PC-3 (cell line): ENCODE results near the gene CAMTA1. TPM values are rescaled to one million over a fixed set of nuclear protein-coding genes. Genes with fewer than 3 reads are reported as not detected.

Source experiments
- ATAC-seq: fragments of 200-7000 bp; cut with Tn5 transposase; 2 replicates; pipeline ENCODE4 v1.9.1; 2020; ENCODE audit warnings: mild to moderate bottlenecking, moderate library complexity
- BruUV-seq: library from RNA; stranded (reverse); fragments of 400-500 nt; replicated peaks from 2 replicates; lab custom pipeline; 2021; lab: Mats Ljungman, UMichigan
- CTCF ChIA-PET: fragments of 300-600 bp; sonication (Branson Sonifier 250); formaldehyde crosslinking; loops from one replicate; lab custom pipeline; 2022; ENCODE audit warnings: antibody characterized with exemption; lab: Charles Lee
- POLR2A ChIA-PET: fragments of 300-600 bp; sonication (Branson Sonifier 250); formaldehyde crosslinking; loops from one replicate; lab custom pipeline; 2022; ENCODE audit warnings: antibody characterized with exemption; ENCODE audit not compliant: unreplicated experiment; lab: Charles Lee
- DNase-seq: peaks from one replicate; pipeline ENCODE4 v3.0.0-alpha.2; 2015
- H2AFZ ChIP-seq: fragments of 300-600 bp; sonication (generic); 2 replicates; pipeline ENCODE4 v1.6.0; 2016; ENCODE audit warnings: antibody characterized with exemption, low read length
- H3F3A ChIP-seq: fragments of 300-600 bp; sonication (generic); one replicate; pipeline ENCODE4 v1.6.0; 2017; ENCODE audit warnings: antibody characterized with exemption, low read length, control low read depth, mild to moderate bottlenecking; ENCODE audit not compliant: unreplicated experiment
- H3K27ac ChIP-seq: fragments of 300-600 bp; sonication (generic); 2 replicates; pipeline ENCODE4 v1.5.1; 2016; ENCODE audit warnings: mild to moderate bottlenecking, low read length
- H3K27me3 ChIP-seq: fragments of 300-600 bp; sonication (generic); 2 replicates; pipeline ENCODE4 v1.6.1; 2016; ENCODE audit warnings: low read length, mixed read lengths
- H3K36me3 ChIP-seq: fragments of 300-600 bp; sonication (generic); 2 replicates; pipeline ENCODE4 v1.6.1; 2016; ENCODE audit warnings: low read depth, mixed run types, low read length, mixed read lengths
- H3K4me1 ChIP-seq: fragments of 300-600 bp; sonication (generic); 2 replicates; pipeline ENCODE4 v1.5.1; 2016; ENCODE audit warnings: low read length; ENCODE audit not compliant: insufficient read depth
- H3K4me2 ChIP-seq: fragments of 300-600 bp; sonication (generic); 2 replicates; pipeline ENCODE4 v1.6.0; 2016; ENCODE audit warnings: low read length
- H3K4me3 ChIP-seq: fragments of 300-600 bp; sonication (generic); 2 replicates; pipeline ENCODE4 v1.5.1; 2016; ENCODE audit warnings: mild to moderate bottlenecking, low read length, mixed read lengths
- H3K79me2 ChIP-seq: fragments of 300-600 bp; sonication (generic); 2 replicates; pipeline ENCODE4 v1.6.1; 2017; ENCODE audit warnings: low read length, mixed read lengths
- H3K9ac ChIP-seq: fragments of 300-600 bp; sonication (generic); 2 replicates; pipeline ENCODE4 v1.6.0; 2016; ENCODE audit warnings: mild to moderate bottlenecking, low read length
- H3K9me2 ChIP-seq: fragments of 300-600 bp; sonication (generic); replicated peaks from 2 replicates; pipeline ENCODE4 v1.6.1; 2016; ENCODE audit warnings: mixed run types, low read length, mixed read lengths
- H3K9me3 ChIP-seq: fragments of 300-600 bp; sonication (generic); 2 replicates; pipeline ENCODE4 v1.6.1; 2016; ENCODE audit warnings: low read length, mixed read lengths
- H4K20me1 ChIP-seq: fragments of 300-600 bp; sonication (generic); 2 replicates; pipeline ENCODE4 v1.6.1; 2016; ENCODE audit warnings: low read length, mixed read lengths
- EZH2 ChIP-seq: fragments of 300-600 bp; sonication (generic); IDR thresholded peaks from one replicate; pipeline ENCODE4 v1.6.1; 2017; ENCODE audit warnings: antibody characterized with exemption, mild to moderate bottlenecking, low read length; ENCODE audit not compliant: unreplicated experiment
- EZH2phosphoT487 ChIP-seq: fragments of 300-600 bp; sonication (generic); IDR thresholded peaks from 2 replicates; pipeline ENCODE4 v1.6.1; 2018; ENCODE audit warnings: mild to moderate bottlenecking, antibody characterized with exemption, low read length, borderline replicate concordance
- intact Hi-C: fragments of 100-400 bp; cut with micrococcal nuclease; formaldehyde crosslinking; loops from 2 replicates; pipeline ENCODE4 v1.9.0; 2023
- total RNA-seq: library from RNA; depleted of rRNA; stranded (reverse); fragments of >200 nt; gene quantifications from 2 replicates; pipeline ENCODE4 v1.2.3, GENCODE V29; 2014
- TF ChIP-seq, protein P1 (sequence below): fragments of 300-600 bp; sonication (generic); conservative IDR thresholded peaks from 2 replicates; pipeline ENCODE4 v1.5.1; 2017; ENCODE audit warnings: antibody characterized with exemption, low read depth, mild to moderate bottlenecking, low read length

CAMTA1 gene
- total RNA-seq, 1 experiment from 2014 or later = 40.8 TPM

- Histone ChIP-seq H3K4me3 (no peak overlapping the region), H3K79me2 (no peaks in the 10 kb centered on the region), H2AFZ (no peak overlapping the region), H3K27ac (no peak overlapping the region), H3K9me2 (no peaks in the 10 kb centered on the region), H3K9me3 (no peaks in the 10 kb centered on the region), H4K20me1 (no peaks in the 10 kb centered on the region), H3K4me2 (no peak overlapping the region), H3K4me1 (no peaks in the 10 kb centered on the region), H3F3A (no peaks in the 10 kb centered on the region), H3K27me3 (peaks cover 85% of the 10 kb centered on the region), H3K36me3 (no peaks in the 10 kb centered on the region), H3K9ac (no peak overlapping the region)
- TF ChIP-seq EZH2phosphoT487 (no peak), EZH2 (no peak)
- TF ChIP-seq, protein P1, sequence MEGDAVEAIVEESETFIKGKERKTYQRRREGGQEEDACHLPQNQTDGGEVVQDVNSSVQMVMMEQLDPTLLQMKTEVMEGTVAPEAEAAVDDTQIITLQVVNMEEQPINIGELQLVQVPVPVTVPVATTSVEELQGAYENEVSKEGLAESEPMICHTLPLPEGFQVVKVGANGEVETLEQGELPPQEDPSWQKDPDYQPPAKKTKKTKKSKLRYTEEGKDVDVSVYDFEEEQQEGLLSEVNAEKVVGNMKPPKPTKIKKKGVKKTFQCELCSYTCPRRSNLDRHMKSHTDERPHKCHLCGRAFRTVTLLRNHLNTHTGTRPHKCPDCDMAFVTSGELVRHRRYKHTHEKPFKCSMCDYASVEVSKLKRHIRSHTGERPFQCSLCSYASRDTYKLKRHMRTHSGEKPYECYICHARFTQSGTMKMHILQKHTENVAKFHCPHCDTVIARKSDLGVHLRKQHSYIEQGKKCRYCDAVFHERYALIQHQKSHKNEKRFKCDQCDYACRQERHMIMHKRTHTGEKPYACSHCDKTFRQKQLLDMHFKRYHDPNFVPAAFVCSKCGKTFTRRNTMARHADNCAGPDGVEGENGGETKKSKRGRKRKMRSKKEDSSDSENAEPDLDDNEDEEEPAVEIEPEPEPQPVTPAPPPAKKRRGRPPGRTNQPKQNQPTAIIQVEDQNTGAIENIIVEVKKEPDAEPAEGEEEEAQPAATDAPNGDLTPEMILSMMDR = no peak
- intact Hi-C loops = no loop called here
- BruUV-seq = no TSS peak
- DNase-seq = no peak
- ChIA-PET CTCF (no interaction called here), POLR2A (no interaction called here)
- no peak for ATAC-seq
These were observed 312.8 kb downstream of the CAMTA1 start for GRCh38 chr1:7097938-7098592.

GRCh38 chr1:7098641-7099040 is 313.4 kb downstream of the CAMTA1 start:
- Histone ChIP-seq H3K9ac (no peak overlapping the region), H3K4me1 (no peaks in the 10 kb centered on the region), H3F3A (peaks cover 5% of the 10 kb centered on the region), H3K4me2 (no peak overlapping the region), H4K20me1 (no peaks in the 10 kb centered on the region), H3K9me3 (no peaks in the 10 kb centered on the region), H3K27me3 (peaks cover 79% of the 10 kb centered on the region), H2AFZ (no peak overlapping the region), H3K4me3 (no peak overlapping the region), H3K79me2 (no peaks in the 10 kb centered on the region), H3K9me2 (no peaks in the 10 kb centered on the region), H3K36me3 (no peaks in the 10 kb centered on the region), H3K27ac (no peak overlapping the region)
- TF ChIP-seq EZH2 = no peak
- TF ChIP-seq, protein P1 = no peak
- TF ChIP-seq EZH2phosphoT487 = no peak
- CTCF ChIA-PET = no interaction called here
- BruUV-seq = no TSS peak
- POLR2A ChIA-PET = no interaction called here
- DNase-seq = no peak
- intact Hi-C loops = no loop called here
- ATAC-seq = no peak

- CTCF ChIA-PET = no interaction called here
- H3K4me1 ChIP-seq = no peaks in the 10 kb centered on the region
- no peak overlapping the region for H3K27ac ChIP-seq
- H2AFZ ChIP-seq = no peak overlapping the region
- no peak overlapping the region for H3K9ac ChIP-seq
- H3F3A ChIP-seq = peaks cover 6% of the 10 kb centered on the region
- TF ChIP-seq EZH2phosphoT487 = no peak
- TF ChIP-seq, protein P1 = no peak
- DNase-seq (no peak), ATAC-seq (no peak)
- no peaks in the 10 kb centered on the region for H3K36me3 ChIP-seq
- intact Hi-C loops = no loop called here
- no peak overlapping the region for H3K4me2 ChIP-seq
- H3K4me3 ChIP-seq = no peak overlapping the region
- H3K27me3 ChIP-seq = peaks cover 64% of the 10 kb centered on the region
- no peaks in the 10 kb centered on the region for H3K9me2 ChIP-seq
- POLR2A ChIA-PET = no interaction called here
- H4K20me1 ChIP-seq = no peaks in the 10 kb centered on the region
- no TSS peak for BruUV-seq
- H3K79me2 ChIP-seq = no peaks in the 10 kb centered on the region
- no peaks in the 10 kb centered on the region for H3K9me3 ChIP-seq
These were observed 315.2 kb downstream of the CAMTA1 start for GRCh38 chr1:7100479-7100878.
